Adrenal gland (tissue), 5 donors: ENCODE measurements around the gene GOLGA6C.
A peak's percentile ranks its signal among the peaks of the same experiment; 100 is the strongest.
"Not testable (repeated sequence)": the region's sequence is repeated elsewhere in the genome, so short reads cannot be mapped to it uniquely, and the experiment has no call there.

Source experiments
- CTCF ChIP-seq, 6 experiments: fragments of 450-650 bp in 4 of 6; fragments of 200-600 bp in 2 of 6; sonication (generic) in 1 of 6; IDR thresholded peaks; 1 replicate in 5 of 6; 2 replicates in 1 of 6; pipeline versions ENCODE4 v1.5.1 to v1.8.0; 2016 to 2021; ENCODE audit warnings: antibody characterized with exemption in 6 of 6, mild to moderate bottlenecking in 2 of 6, moderate library complexity in 1 of 6
- POLR2A ChIP-seq, 2 donors: fragments of 450-650 bp; IDR thresholded peaks; one replicate each; pipeline ENCODE4 v1.6.1; 2017; ENCODE audit warnings: antibody characterized with exemption in 2 of 2, mild to moderate bottlenecking in 2 of 2, moderate library complexity in 1 of 2
- donor health status: DM: no; HTN: no; CAD: no.

GRCh38 chr15:75299311-75299688 lies 41.2 kb downstream of the GOLGA6C start:
- peak; percentile 11 to 60 (median 34) for TF ChIP-seq CTCF (IDR thresholded peaks at IDR 0.05)
- not testable (repeated sequence) for TF ChIP-seq POLR2A (IDR thresholded peaks at IDR 0.05)
